Fibroblast of lung (primary cell): ENCODE measurements around the gene ZKSCAN1. TPM values are rescaled to one million over a fixed set of nuclear protein-coding genes. Genes with fewer than 3 reads are reported as not detected.

ENCODE experiments used
- DNase-seq, 2 donors: peaks; one replicate each; pipeline versions ENCODE4 v3.0.0 to v3.0.0-alpha.2; 2010; ENCODE audit warnings: low read depth in 2 of 2
- H2AFZ ChIP-seq: 2 replicates; pipeline ENCODE4 v1.5.1; 2012; ENCODE audit warnings: low read length, control low read depth, inconsistent platforms
- H3K27ac ChIP-seq: 2 replicates; pipeline ENCODE4 v1.5.1; 2011; ENCODE audit warnings: low read length, control low read depth; ENCODE audit not compliant: insufficient read depth
- H3K27me3 ChIP-seq: 2 replicates; pipeline ENCODE4 v1.5.1; 2011; ENCODE audit warnings: mild to moderate bottlenecking, low read length; ENCODE audit not compliant: control insufficient read depth, insufficient read depth
- H3K36me3 ChIP-seq: 2 replicates; pipeline ENCODE4 v1.5.1; 2011; ENCODE audit warnings: low read length; ENCODE audit not compliant: control insufficient read depth, insufficient read depth
- H3K4me1 ChIP-seq: 2 replicates; pipeline ENCODE4 v1.5.1; 2011; ENCODE audit warnings: low read length; ENCODE audit not compliant: control insufficient read depth, insufficient read depth; ENCODE audit errors: extremely low read depth
- H3K4me2 ChIP-seq: 2 replicates; pipeline ENCODE4 v1.5.1; 2011; ENCODE audit warnings: low read length, control low read depth; ENCODE audit not compliant: insufficient read depth; ENCODE audit errors: extremely low read depth
- H3K4me3 ChIP-seq, 4 experiments: fragments of 200-600 bp in 1 of 4; sonication (generic) in 1 of 4; replicated peaks in 1 of 4; 2 replicates each; pipeline ENCODE4 v1.5.1; 2011 to 2016; ENCODE audit warnings: low read length in 4 of 4, low read depth in 3 of 4, mild to moderate bottlenecking in 3 of 4, control low read depth in 2 of 4, inconsistent platforms in 1 of 4, mixed read lengths in 1 of 4; ENCODE audit not compliant: insufficient read depth in 1 of 4; ENCODE audit errors: control extremely low read depth in 1 of 4
- H3K79me2 ChIP-seq: 2 replicates; pipeline ENCODE4 v1.5.1; 2012; ENCODE audit warnings: mild to moderate bottlenecking, low read length, inconsistent platforms; ENCODE audit not compliant: control insufficient read depth, insufficient read depth
- H3K9ac ChIP-seq: 2 replicates; pipeline ENCODE4 v1.5.1; 2011; ENCODE audit warnings: mild to moderate bottlenecking, low read length, control low read depth; ENCODE audit not compliant: insufficient read depth
- H3K9me3 ChIP-seq: 2 replicates; pipeline ENCODE4 v1.5.1; 2012; ENCODE audit warnings: low read depth, low read length; ENCODE audit not compliant: control insufficient read depth, insufficient read depth
- H4K20me1 ChIP-seq: 2 replicates; pipeline ENCODE4 v1.5.1; 2011; ENCODE audit warnings: low read length; ENCODE audit not compliant: control insufficient read depth, insufficient read depth; ENCODE audit errors: extremely low read depth
- EZH2 ChIP-seq: IDR thresholded peaks from 2 replicates; pipeline ENCODE4 v1.5.1; 2012; ENCODE audit warnings: low read length, control low read depth, mild to moderate bottlenecking; ENCODE audit errors: missing control alignments
- polyA plus RNA-seq, 2 donors: library from polyadenylated mRNA; depleted of rRNA in 1 of 2; stranded (reverse) in 1 of 2; unstranded in 1 of 2; fragments of >200 nt; gene quantifications; 2 replicates each; pipeline ENCODE4 v1.2.1, GENCODE V29; 2011 to 2012; ENCODE audit warnings: missing spikeins in 1 of 2
- total RNA-seq: library from RNA; depleted of rRNA; stranded (reverse); fragments of >200 nt; gene quantifications from 2 replicates; pipeline ENCODE4 v1.2.1, GENCODE V29; 2014
- TF ChIP-seq, protein P1 (sequence below), 2 donors: IDR thresholded peaks in 1 of 2; conservative IDR thresholded peaks in 1 of 2; 1 replicate in 1 of 2; 2 replicates in 1 of 2; pipeline ENCODE4 v1.5.1; 2011 to 2012; ENCODE audit warnings: low read length in 2 of 2, control low read depth in 1 of 2, inconsistent platforms in 1 of 2, low read depth in 1 of 2, mild to moderate bottlenecking in 1 of 2

The ZKSCAN1 gene
- total and polyA plus RNA-seq, 2 donors (not counting 1 experiment from before 2014, with no cell fraction given) = 25.3 to 50.2 TPM

GRCh38 chr7:100069991-100070390, 54.6 kb downstream of the ZKSCAN1 start:
- H3K4me2 ChIP-seq = no peak overlapping the region
- no peak overlapping the region for H2AFZ ChIP-seq
- H3K27ac ChIP-seq = no peak overlapping the region
- no peaks in the 10 kb centered on the region for H4K20me1 ChIP-seq
- H3K9ac ChIP-seq = no peak overlapping the region
- no peaks in the 10 kb centered on the region for H3K79me2 ChIP-seq
- H3K4me1 ChIP-seq = peaks cover 6% of the 10 kb centered on the region
- H3K4me3 ChIP-seq = no peak overlapping the region
- no peak for DNase-seq
- H3K36me3 ChIP-seq = peaks cover 33% of the 10 kb centered on the region
- TF ChIP-seq EZH2 = no peak
- H3K9me3 ChIP-seq = peaks cover 15% of the 10 kb centered on the region
- H3K27me3 ChIP-seq = no peaks in the 10 kb centered on the region

DNA sequence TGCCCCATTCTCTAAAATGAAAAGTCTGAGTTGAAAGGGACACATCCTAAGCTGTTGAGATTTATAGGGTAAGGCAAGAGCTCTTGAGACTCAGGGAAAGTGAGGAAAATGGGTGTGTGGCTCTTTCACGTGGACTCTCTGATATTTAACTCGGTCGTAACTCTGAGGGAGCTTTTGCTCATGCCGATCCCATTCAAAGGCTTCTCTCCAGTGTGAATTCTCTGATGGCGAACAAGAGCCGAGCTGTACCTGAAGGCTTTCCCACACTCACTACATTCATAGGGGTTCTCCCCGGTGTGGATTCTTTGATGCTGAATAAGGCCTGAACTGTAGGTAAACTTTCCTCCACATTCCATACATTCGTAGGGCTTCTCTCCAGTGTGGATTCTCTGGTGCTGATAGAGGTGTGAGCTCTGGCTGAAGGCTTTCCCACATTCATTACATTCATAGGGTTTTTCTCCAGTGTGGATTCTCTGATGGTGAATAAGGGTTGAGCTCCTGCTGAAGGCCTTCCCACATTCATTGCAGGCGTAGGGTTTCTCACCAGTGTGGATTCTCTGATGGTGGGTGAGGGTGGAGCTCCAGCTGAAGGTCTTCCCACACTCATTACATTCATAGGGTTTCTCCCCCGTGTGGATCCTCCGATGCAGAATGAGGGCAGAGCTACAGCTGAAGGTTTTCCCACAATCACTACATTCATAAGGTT, 55.8 kb downstream of the ZKSCAN1 start:
- Histone ChIP-seq H3K4me3 (no peak overlapping the region), H3K9ac (no peak overlapping the region), H4K20me1 (no peaks in the 10 kb centered on the region), H3K79me2 (no peaks in the 10 kb centered on the region), H3K4me2 (no peak overlapping the region), H3K27ac (no peak overlapping the region), H3K4me1 (no peaks in the 10 kb centered on the region), H3K27me3 (no peaks in the 10 kb centered on the region), H2AFZ (no peak overlapping the region), H3K36me3 (peaks cover 37% of the 10 kb centered on the region), H3K9me3 (peaks cover 15% of the 10 kb centered on the region)
- no peak for TF ChIP-seq EZH2
- TF ChIP-seq, protein P1, sequence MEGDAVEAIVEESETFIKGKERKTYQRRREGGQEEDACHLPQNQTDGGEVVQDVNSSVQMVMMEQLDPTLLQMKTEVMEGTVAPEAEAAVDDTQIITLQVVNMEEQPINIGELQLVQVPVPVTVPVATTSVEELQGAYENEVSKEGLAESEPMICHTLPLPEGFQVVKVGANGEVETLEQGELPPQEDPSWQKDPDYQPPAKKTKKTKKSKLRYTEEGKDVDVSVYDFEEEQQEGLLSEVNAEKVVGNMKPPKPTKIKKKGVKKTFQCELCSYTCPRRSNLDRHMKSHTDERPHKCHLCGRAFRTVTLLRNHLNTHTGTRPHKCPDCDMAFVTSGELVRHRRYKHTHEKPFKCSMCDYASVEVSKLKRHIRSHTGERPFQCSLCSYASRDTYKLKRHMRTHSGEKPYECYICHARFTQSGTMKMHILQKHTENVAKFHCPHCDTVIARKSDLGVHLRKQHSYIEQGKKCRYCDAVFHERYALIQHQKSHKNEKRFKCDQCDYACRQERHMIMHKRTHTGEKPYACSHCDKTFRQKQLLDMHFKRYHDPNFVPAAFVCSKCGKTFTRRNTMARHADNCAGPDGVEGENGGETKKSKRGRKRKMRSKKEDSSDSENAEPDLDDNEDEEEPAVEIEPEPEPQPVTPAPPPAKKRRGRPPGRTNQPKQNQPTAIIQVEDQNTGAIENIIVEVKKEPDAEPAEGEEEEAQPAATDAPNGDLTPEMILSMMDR (conservative IDR thresholded peaks at IDR 0.05 in 1 of 2, IDR thresholded peaks at IDR 0.05 in 1 of 2; ENCODE audit: low read depth in 1 of 2, low read length in 2 of 2) = no peak
- no peak for DNase-seq

DNA sequence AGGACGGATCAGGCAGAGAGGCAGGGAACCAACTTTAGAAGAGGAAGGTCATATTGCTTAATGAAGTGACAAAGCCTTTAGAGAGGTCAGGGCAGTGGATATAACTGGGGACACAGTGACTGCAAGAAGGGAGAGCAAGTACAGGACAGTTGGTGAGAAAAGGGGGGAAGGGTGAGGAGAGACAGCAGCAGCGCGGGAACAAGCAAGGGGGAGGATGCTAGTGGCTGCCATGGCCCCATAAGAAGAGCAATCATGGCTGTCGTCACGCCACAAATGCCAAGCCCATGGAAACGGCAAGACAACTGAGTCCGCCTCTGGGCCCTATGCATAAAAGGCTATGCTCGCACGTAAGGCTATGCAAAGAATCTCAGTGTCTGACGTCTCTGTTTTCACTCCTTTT, 57.1 kb downstream of the ZKSCAN1 start:
- Histone ChIP-seq H3K27ac (no peak overlapping the region), H2AFZ (no peak overlapping the region), H3K27me3 (no peaks in the 10 kb centered on the region), H3K79me2 (peaks cover 8% of the 10 kb centered on the region), H3K9me3 (peaks cover 15% of the 10 kb centered on the region), H3K4me1 (no peaks in the 10 kb centered on the region), H3K9ac (no peak overlapping the region), H3K4me2 (no peak overlapping the region), H4K20me1 (no peaks in the 10 kb centered on the region), H3K36me3 (peaks cover 43% of the 10 kb centered on the region), H3K4me3 (no peak overlapping the region)
- TF ChIP-seq, protein P1 (conservative IDR thresholded peaks at IDR 0.05 in 1 of 2, IDR thresholded peaks at IDR 0.05 in 1 of 2; ENCODE audit: low read depth in 1 of 2, low read length in 2 of 2) = no peak
- no peak for DNase-seq
